Erythroblast (primary cell): ENCODE results near the gene LSM12.

Experiments
- DNase-seq, 2 experiments: peaks; one replicate each; lab custom pipeline; 2025; lab: John Stamatoyannopoulos, UW
- GATA1 ChIP-seq: IDR thresholded peaks from 2 replicates; pipeline ENCODE4 v1.6.1; 2011; ENCODE audit warnings: low read depth, mild to moderate bottlenecking, control low read depth, low read length, moderate library complexity
- POLR2A ChIP-seq: IDR thresholded peaks from 2 replicates; pipeline ENCODE4 v1.6.1; 2011; ENCODE audit warnings: mild to moderate bottlenecking, low read length

LSM12 gene

DNA sequence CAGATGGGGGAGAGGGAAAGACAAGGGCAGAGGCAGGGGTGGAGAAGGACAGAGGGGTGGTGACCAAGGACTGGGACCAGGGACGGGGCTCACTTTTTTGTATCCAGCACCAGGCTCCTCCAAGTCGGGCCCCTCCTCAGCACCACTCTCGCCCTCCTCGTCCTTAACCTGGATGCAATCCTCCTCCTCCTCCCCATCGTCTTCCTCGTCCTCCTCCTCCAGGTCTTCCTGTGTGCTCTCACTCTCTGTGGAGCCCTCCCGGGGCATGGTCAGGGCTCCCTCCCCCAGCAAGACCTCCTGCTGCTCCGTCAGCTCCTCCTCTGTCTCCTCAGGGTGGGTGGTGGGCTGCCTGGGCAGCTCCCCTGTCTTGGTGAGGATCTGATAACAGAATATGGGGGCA lies 20.8 kb upstream of the LSM12 start:
- TF ChIP-seq POLR2A = no peak
- no peak for TF ChIP-seq GATA1
- no peak for DNase-seq

DNA sequence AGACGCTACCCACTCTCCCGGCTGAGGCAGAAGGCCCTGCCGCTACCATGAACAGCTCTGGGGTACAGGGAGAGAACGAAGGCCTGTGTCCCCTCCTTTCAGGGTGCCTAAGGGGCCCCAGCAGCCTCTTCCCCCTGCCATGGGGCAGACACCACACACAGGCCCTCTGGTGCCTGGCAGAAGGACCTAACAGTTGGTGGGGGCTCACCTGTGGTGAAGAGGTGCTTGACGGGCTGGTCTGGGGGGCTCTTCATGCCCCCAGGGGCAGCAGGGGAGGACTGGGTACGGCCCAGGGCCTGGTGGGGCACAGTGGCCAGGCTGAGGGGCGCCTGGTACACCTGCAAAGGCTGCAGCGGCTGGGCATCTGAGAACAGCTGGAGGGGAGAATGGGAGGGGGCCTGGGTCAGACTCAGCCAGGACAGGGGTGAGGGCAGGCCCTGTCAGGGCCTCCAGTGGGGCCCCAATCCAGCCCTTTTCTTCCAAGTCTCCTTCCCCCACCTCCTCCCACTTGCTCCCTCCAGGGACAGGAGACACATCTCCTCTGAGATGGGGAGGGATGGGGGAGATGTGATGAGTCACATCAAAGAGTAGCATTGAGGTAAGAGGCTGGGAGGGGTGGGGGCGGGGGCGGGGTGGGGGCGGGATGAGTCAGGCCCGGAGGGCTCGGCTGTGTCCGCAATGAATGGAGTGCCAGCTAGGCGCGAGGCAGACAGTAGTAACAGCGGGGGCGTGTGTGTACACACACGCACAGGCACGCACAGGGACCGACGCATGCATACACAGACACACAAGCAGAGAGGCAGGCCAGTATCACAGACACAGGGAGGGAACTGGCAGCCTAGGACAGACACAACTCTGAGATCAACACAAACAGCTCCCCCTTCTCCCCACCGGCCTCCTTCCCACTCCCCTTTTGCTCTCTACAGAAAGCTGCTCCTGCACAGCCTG lies 20.2 kb upstream of the LSM12 start:
- no peak for TF ChIP-seq GATA1
- no peak for TF ChIP-seq POLR2A
- DNase-seq = peak; percentile 38 to 72

DNA sequence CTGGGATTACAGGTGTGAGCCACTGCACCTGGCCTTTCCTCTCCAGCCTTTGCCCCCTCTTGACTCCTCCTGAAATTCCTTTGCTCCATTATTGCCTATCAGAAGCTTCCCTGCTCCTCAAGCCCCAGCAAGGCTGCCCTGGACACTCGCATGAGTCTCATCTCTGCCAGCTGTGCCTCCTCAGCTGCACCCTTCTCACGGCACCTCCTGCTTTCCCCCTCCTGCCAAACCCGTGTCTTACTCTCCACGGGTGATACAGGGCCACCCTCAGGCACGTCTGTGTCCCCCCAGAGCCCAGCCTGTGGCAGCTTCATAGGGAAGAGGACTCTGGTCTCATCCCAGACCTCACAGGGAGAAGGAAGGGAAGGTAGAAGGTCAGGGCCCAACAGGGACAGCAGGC lies 19.4 kb upstream of the LSM12 start:
- no peak for DNase-seq
- TF ChIP-seq GATA1 (no peak), POLR2A (no peak)

DNA sequence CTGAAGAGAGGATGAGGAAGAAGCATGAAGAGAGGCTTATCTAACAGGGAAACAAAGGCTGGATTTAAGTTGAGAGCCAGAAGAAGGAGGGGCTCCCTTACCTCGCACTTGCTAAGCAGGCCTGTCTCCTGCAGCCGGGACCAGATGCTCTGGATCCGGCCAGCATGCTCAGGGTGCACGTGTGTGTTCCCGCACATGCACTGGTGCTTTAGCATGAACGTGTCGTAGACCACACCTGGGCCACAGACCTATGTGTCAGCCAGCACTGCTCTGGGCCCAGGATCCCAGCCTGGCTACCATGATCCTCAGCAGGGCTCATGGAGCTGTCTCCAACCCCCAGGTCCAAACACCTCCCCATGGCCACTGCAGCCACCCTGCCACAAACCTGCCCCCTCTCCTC lies 18.4 kb upstream of the LSM12 start:
- TF ChIP-seq GATA1 = no peak
- no peak for TF ChIP-seq POLR2A
- no peak for DNase-seq

DNA sequence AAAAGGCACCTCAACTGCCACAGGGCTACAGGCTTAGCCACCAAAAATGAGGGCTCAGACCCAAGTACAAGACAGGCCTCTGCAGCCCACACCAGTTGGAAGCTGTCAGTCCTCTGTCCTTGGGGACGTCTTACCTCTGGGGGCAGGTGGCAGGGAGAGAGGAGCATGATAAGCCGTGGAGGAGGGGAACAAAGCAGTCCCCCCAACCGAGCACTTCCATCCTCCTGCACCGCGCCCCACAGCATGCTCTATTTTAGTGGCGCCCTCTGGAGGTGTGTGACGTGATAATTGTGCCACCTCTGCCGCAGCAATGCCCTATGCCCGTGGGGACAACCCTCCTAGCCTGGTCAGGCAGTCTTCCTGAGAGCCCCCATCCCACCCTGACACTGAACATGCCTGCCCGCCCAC lies 17.7 kb upstream of the LSM12 start:
- peak; percentile 29 to 42 for DNase-seq
- TF ChIP-seq POLR2A (no peak), GATA1 (no peak)

DNA sequence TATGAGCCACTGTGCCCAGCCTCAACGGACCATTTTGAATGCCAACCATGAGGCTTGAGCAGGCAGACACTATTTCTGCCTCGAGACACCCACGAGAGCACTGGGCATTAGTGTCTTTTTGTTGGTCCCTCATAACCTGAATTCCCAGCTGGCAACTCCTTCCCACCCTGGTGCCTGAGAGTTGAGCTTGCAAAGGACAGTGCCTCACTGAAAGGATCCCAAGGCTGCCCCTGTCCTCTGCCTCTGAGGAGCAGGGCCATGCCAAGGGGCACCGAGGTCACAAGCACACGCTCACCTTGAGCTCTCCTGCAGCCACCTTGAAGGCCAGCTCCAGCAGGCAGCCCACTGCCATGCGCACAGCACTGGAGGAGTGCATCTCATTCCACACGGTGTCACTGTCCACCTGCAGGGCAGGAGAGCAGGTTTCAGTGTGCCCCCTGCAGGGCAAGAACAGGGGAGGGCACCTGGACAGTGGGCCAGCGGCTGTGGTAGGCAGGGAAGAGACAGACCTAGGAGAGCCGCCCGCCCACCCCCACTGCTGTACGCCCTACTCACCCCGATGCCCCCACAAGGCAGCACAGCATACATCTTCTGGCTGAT lies 16.9 kb upstream of the LSM12 start:
- TF ChIP-seq GATA1 (no peak), POLR2A (no peak)
- peak; percentile 44 to 46 for DNase-seq

DNA sequence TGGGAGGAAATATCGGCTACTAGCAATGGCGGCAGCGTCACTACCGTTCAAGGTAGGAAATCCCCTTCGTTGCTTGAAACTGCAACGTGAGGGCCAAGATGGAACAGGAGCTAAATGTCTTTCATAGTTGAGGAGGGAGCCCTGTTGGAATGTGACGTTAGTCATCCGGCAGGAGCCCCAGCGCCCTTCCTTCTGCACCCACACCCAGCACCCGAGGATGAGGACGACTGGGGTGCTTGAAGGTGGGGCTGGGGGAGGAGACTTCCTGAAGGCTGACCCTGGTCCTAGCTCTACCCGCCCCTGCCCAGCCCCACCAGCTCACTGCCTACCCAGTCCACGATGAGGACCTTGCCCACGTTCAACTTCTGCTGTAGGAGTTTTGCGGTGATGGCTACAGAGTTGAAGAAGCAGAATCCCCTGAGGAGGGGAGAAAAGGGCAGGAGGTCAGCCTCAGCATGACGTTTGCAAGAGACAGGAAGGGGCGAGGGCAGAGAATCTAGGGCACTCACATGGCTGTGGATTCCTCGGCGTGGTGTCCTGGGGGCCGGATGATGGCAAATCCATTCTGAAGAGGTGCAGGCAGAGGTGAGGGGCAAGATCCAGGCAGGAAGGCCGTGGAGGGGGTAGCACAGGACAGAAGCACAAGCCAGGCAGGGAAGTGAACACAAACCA lies 15.9 kb upstream of the LSM12 start:
- DNase-seq = no peak

DNA sequence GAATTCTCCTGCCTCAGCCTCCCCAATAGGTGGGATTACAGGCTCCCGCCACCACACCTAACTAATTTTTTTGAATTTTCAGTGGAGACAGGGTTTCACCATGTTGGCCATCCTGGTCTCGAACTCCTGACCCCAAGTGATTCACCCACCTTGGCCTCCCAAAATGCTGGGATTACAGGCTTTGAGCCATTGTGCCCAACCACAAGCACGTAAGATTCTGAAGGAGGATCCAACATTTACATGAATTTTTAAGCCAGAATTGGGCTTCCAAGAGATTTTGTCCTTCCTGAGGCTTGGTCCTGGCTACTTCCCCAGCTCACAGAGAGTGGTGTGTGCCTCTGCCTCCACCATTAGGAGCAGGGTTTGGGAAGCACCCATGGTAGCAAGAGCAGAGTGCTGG lies 15.2 kb upstream of the LSM12 start:
- DNase-seq = no peak

More for the DNA sequence above, 15.9 kb upstream of the LSM12 start:
- TF ChIP-seq GATA1 (no peak), POLR2A (no peak)

DNA sequence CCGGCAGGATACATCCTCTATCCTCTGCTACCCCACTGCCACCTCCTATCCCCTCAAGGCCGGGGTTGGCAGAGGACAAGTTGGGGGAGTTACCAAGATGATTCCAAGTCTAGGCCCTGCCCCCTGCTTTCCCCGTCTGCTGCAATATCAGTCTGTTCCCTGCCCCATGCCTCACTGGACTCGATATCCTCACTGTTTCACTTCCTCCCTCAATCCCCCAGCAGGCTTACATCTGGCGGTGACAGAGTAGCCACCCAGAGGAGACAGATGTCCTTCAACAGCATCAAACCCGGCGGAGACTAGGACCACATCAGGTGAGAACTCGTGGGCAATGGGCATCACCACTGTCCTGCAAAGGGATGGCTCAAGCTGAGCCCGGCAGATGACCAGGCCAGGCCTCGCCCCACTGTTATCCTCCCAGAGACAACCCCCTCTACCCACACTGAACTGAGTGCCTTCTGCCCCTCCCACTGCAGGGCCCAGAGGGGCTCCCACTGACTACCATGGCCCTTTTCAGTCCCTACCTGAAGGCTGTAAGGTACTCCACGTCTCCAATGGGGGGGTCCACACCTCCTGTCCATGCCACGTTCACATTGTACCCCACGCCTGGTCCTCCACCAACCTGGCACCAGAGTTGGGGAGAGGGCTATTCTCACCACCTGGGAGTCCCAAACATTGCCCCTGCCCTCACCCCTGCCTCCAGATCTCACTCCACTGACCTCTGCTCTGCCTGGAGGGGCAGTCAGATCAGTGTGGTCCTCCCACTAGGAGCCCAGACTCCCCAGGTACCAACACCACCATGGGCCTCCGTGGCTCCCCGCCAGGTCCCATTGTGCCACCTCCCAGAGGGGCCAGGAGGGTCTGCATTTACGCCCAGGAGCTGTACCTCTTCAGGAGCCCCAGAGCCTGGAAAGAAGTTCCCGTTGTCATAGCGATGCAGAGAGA lies 13.7 kb upstream of the LSM12 start:
- TF ChIP-seq POLR2A = no peak
- no peak for TF ChIP-seq GATA1
- no peak for DNase-seq

More for the DNA sequence above, 15.2 kb upstream of the LSM12 start:
- TF ChIP-seq POLR2A = no peak
- no peak for TF ChIP-seq GATA1

DNA sequence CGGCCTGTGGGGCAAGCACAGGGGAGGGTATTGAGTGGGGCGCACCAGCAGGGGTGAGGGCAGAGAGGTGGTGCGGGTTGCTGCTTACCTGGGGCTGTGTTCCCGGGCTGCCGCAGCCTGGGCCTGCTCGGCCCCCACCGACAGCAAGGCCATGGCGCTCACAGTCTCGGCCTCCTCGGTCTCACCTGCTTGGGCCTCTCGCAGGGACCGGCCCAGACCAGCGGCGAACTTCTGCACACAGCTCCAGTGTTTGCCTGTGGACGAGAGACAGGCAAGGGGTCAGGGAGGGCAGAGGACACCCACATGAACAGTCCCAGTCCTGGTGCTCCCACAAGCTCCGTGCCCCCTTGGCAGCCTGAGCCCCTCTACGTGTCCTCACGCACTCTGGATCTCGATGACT lies 11.9 kb upstream of the LSM12 start:
- no peak for DNase-seq
- TF ChIP-seq GATA1 (no peak), POLR2A (no peak)

DNA sequence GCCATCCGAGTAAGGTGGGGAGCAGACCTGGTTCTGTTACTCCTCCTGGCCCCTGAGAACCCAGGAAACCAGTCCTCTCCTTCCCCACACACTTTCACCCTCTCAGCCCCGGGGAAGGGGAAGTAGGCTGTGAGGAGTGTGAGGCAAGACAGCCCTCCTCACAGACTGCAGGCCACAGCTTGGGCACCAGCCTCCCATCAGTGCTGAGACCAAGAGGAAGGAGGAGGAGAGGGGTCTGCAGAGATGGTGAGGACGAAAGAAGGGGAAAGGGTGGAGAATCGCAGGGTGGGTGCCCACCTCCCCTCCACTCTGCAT lies 11.1 kb upstream of the LSM12 start:
- DNase-seq = no peak
- TF ChIP-seq GATA1 = no peak
- TF ChIP-seq POLR2A = no peak

DNA sequence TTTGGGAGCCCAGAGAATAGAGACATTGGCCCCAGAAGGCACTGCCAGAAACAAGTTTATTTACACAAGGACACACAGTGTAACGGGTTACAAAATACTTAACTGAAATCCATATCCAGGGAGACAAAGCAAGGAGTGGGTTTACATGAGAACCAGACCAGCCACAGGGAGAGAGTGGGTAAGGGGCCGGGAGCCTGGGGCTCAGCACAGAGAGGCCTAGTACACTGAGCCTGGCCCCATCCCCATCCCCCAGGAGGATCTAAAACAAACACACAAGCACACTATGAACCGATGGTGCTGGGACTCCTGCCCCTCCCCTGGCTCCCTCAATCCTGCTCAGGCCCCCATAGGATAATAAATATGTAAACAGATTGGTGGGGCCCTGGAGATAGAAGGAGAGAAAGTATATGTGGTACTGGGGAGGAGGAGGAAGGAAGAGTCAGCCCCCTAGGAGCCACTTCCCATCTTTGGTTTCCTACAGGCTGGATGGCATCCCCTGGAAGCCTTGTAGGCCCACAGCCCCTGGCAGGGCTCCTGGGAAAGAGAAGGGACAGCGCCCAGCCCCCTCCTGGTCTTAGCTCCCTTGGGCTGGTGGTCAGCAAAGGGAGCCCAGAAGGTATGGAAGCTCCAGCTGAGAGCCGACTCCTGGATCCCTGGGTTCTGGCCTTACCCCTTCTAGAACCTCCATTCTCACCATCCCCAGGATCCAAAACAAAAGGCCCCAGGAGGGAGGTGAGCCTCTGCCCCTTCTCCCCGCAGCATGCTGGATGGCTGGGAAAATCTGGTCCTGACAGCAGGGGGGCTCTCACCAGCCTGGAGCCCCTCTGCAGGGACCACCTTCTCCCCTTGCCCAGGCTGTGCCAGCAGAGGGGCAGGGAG lies 10.5 kb upstream of the LSM12 start:
- TF ChIP-seq POLR2A (no peak), GATA1 (no peak)
- no peak for DNase-seq

DNA sequence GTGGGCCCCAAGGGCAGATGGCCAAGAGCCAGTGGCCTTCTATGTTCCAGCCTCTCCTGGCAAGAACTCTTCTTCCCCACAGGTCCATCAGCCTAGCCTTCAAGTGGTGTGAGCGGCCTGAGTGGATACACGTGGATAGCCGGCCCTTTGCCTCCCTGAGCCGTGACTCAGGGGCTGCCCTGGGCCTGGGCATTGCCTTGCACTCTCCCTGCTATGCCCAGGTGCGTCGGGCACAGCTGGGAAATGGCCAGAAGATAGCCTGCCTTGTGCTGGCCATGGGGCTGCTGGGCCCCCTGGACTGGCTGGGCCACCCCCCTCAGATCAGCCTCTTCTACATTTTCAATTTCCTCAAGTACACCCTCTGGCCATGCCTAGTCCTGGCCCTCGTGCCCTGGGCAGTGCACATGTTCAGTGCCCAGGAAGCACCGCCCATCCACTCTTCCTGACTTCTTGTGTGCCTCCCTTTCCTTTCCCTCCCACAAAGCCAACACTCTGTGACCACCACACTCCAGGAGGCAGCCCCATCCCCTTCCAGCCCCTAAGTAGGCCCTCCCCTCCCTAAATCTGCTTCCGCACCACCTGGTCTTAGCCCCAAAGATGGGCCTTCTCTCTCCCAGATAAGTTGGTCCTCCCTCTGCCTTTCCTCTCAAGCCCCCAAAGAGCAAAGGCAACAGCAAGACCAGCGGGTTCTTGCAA lies 9.3 kb upstream of the LSM12 start:
- no peak for TF ChIP-seq POLR2A
- no peak for TF ChIP-seq GATA1
- DNase-seq = no peak
